Keratinocyte (primary cell): ENCODE results near the gene FAM180B. TPM values are rescaled to one million over a fixed set of nuclear protein-coding genes. Genes with fewer than 3 reads are reported as not detected.

Experiments used
- DNase-seq: peaks from one replicate; pipeline ENCODE4 v3.0.0-alpha.2; 2011; ENCODE audit warnings: low read depth, missing footprints, low spot score
- FAIRE-seq: peaks from 2 replicates; lab custom pipeline; 2011; peaks lifted over from hg19 to GRCh38; lab: Jason Lieb, UNC
- H2AFZ ChIP-seq: 2 replicates; pipeline ENCODE4 v1.6.0; 2012; ENCODE audit warnings: low read length, control low read depth, inconsistent platforms; ENCODE audit not compliant: control insufficient read depth
- H3K27ac ChIP-seq: 2 replicates; pipeline ENCODE4 v1.5.1; 2011; ENCODE audit warnings: low read length; ENCODE audit not compliant: control insufficient read depth, insufficient read depth
- H3K27me3 ChIP-seq: 3 replicates; pipeline ENCODE4 v1.6.0; 2011; ENCODE audit warnings: low read length; ENCODE audit not compliant: control insufficient read depth, insufficient read depth; ENCODE audit errors: extremely low read depth
- H3K36me3 ChIP-seq, 2 experiments: 2 replicates in 1 of 2; 3 replicates in 1 of 2; pipeline ENCODE4 v1.5.1; 2011; ENCODE audit warnings: low read length in 2 of 2, mild to moderate bottlenecking in 1 of 2; ENCODE audit not compliant: control insufficient read depth in 2 of 2, insufficient read depth in 2 of 2; ENCODE audit errors: extremely low read depth in 1 of 2
- H3K4me1 ChIP-seq: 3 replicates; pipeline ENCODE4 v1.5.1; 2011; ENCODE audit warnings: low read length; ENCODE audit not compliant: control insufficient read depth, insufficient read depth; ENCODE audit errors: extremely low read depth
- H3K4me2 ChIP-seq: 3 replicates; pipeline ENCODE4 v1.6.0; 2011; ENCODE audit warnings: low read depth, low read length; ENCODE audit not compliant: control insufficient read depth, insufficient read depth; ENCODE audit errors: extremely low read depth
- H3K4me3 ChIP-seq, 3 experiments: fragments of 200-600 bp in 1 of 3; sonication (generic) in 1 of 3; 2 replicates in 2 of 3; 3 replicates in 1 of 3; pipeline ENCODE4 v1.5.1; 2011 to 2016; ENCODE audit warnings: low read length in 3 of 3, mild to moderate bottlenecking in 3 of 3, control low read depth in 2 of 3, inconsistent platforms in 1 of 3, low read depth in 1 of 3, mixed read lengths in 1 of 3, mixed run types in 1 of 3, moderate library complexity in 1 of 3; ENCODE audit not compliant: control insufficient read depth in 2 of 3, insufficient read depth in 2 of 3; ENCODE audit errors: extremely low read depth in 1 of 3
- H3K79me2 ChIP-seq: 2 replicates; pipeline ENCODE4 v1.6.0; 2012; ENCODE audit warnings: low read length; ENCODE audit not compliant: control insufficient read depth, insufficient read depth
- H3K9ac ChIP-seq: 3 replicates; pipeline ENCODE4 v1.6.0; 2011; ENCODE audit warnings: low read length; ENCODE audit not compliant: control insufficient read depth, insufficient read depth; ENCODE audit errors: extremely low read depth
- H3K9me1 ChIP-seq: 3 replicates; pipeline ENCODE4 v1.6.0; 2011; ENCODE audit warnings: low read length; ENCODE audit not compliant: control insufficient read depth, insufficient read depth; ENCODE audit errors: extremely low read depth
- H3K9me3 ChIP-seq: 2 replicates; pipeline ENCODE4 v1.5.1; 2012; ENCODE audit warnings: low read depth, low read length; ENCODE audit not compliant: control insufficient read depth
- H4K20me1 ChIP-seq: 3 replicates; pipeline ENCODE4 v1.6.0; 2011; ENCODE audit warnings: low read length; ENCODE audit not compliant: control insufficient read depth, insufficient read depth; ENCODE audit errors: extremely low read depth
- EZH2 ChIP-seq: IDR thresholded peaks from one replicate; pipeline ENCODE4 v1.6.1; 2012; ENCODE audit warnings: inconsistent platforms, mild to moderate bottlenecking, low read length, moderate library complexity
- dilution Hi-C: fragments of 300-500 bp; cut with MboI; formaldehyde crosslinking; loops from one replicate; pipeline ENCODE4 v1.7.0; 2020; ENCODE audit warnings: low sequenced_read_pairs; ENCODE audit not compliant: extremely low pct_ligation_motif_present
- polyA plus RNA-seq, 5 experiments: library from polyadenylated mRNA; depleted of rRNA in 3 of 5; stranded (reverse) in 3 of 5; stranded (forward) in 1 of 5; unstranded in 1 of 5; fragments of >200 nt; gene quantifications; 1 replicate in 1 of 5; 2 replicates in 3 of 5; 3 replicates in 1 of 5; pipeline versions ENCODE4 v1.2.1 to v1.2.3, GENCODE V29; 2011 to 2012; ENCODE audit warnings: missing spikeins in 2 of 5, low read depth in 1 of 5, low replicate concordance in 1 of 5
- TF ChIP-seq, protein P1 (sequence below), 3 experiments: IDR thresholded peaks in 1 of 3; conservative IDR thresholded peaks in 1 of 3; optimal IDR thresholded peaks in 1 of 3; 2 replicates in 2 of 3; 3 replicates in 1 of 3; pipeline versions ENCODE3 to v1.5.1; 2011; ENCODE audit warnings: low read length in 3 of 3, mild to moderate bottlenecking in 3 of 3, moderate library complexity in 2 of 3, control low read depth in 1 of 3, inconsistent platforms in 1 of 3; ENCODE audit not compliant: insufficient read depth in 2 of 3; ENCODE audit errors: extremely low read depth in 1 of 3

The FAM180B gene
- polyA plus RNA-seq, 1 donor (not counting 4 experiments of a cell fraction or from before 2014, with no cell fraction given), result not detected

DNA sequence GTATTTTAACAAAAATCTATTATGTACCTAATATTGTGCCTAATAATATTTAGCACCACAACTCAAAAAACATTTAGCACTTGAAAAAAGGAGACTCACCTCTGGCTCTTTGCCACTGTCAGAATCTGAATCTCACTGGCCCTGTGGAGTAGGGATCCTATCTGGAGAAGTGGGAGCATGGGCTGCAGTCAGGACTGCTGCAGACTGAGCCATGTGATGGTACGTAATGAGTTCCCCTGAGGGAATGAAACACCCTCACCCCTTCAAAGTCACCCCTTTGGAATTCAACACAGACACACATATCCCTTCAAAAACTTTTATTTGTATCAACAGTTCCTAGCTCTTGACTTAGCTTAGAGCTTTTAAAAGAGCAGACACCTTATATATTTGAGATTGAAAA, 14.6 kb upstream of the FAM180B start:
- Histone ChIP-seq H2AFZ (no peak overlapping the region), H3K4me3 (no peak overlapping the region), H4K20me1 (peaks cover 9% of the 10 kb centered on the region), H3K9me1 (peaks cover 3% of the 10 kb centered on the region), H3K36me3 (peaks cover 7 to 30% of the 10 kb centered on the region in 2 experiments), H3K27me3 (no peaks in the 10 kb centered on the region), H3K79me2 (peaks cover 50% of the 10 kb centered on the region), H3K27ac (peak overlapping the region; percentile 63), H3K4me2 (peak overlapping the region; percentile 37), H3K4me1 (peaks cover 26% of the 10 kb centered on the region), H3K9me3 (no peaks in the 10 kb centered on the region), H3K9ac (no peak overlapping the region)
- DNase-seq (no peak), FAIRE-seq (no peak)
- no peak for TF ChIP-seq EZH2
- TF ChIP-seq, protein P1, sequence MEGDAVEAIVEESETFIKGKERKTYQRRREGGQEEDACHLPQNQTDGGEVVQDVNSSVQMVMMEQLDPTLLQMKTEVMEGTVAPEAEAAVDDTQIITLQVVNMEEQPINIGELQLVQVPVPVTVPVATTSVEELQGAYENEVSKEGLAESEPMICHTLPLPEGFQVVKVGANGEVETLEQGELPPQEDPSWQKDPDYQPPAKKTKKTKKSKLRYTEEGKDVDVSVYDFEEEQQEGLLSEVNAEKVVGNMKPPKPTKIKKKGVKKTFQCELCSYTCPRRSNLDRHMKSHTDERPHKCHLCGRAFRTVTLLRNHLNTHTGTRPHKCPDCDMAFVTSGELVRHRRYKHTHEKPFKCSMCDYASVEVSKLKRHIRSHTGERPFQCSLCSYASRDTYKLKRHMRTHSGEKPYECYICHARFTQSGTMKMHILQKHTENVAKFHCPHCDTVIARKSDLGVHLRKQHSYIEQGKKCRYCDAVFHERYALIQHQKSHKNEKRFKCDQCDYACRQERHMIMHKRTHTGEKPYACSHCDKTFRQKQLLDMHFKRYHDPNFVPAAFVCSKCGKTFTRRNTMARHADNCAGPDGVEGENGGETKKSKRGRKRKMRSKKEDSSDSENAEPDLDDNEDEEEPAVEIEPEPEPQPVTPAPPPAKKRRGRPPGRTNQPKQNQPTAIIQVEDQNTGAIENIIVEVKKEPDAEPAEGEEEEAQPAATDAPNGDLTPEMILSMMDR (optimal IDR thresholded peaks at IDR 0.05 in 1 of 3, IDR thresholded peaks at IDR 0.05 in 1 of 3, conservative IDR thresholded peaks at IDR 0.05 in 1 of 3; ENCODE audit: extremely low read depth in 1 of 3, insufficient read depth in 2 of 3, low read length in 3 of 3), result no peak
- dilution Hi-C loops, result no loop called here

DNA sequence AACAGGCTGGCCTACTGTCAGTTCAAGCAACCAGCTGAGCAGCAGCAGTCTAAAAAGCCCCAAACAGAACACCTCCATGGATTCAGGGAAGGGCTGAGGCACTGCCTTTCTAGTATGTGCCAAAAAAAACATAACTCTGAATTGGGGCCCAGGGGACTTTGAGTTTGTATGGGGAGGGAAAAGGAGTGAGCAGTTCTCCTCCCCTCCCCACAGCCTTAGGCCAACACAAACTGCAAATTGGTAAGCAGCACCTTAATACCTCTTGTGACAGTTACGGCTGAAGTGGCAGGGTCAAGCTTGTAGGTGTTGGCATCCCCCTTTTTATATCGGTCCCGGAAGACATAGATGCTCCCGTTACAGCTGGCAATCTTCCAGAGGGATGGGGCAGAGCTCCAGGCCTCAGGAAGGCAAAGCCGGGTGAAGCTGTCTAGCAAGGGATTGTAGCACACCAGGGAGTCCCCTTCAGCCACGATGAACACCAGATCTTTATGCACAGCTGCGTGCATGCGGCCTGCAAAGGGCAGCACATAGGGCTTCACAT, 13.7 kb upstream of the FAM180B start:
- peaks cover 35% of the 10 kb centered on the region for H3K4me1 ChIP-seq
- H4K20me1 ChIP-seq, result peaks cover 9% of the 10 kb centered on the region
- peak overlapping the region; percentile 63 for H3K27ac ChIP-seq
- H3K4me2 ChIP-seq, result peak overlapping the region; percentile 37
- peaks cover 46% of the 10 kb centered on the region for H3K79me2 ChIP-seq
- dilution Hi-C loops, result no loop called here
- FAIRE-seq (no peak), DNase-seq (no peak)
- TF ChIP-seq, protein P1 (optimal IDR thresholded peaks at IDR 0.05 in 1 of 3, IDR thresholded peaks at IDR 0.05 in 1 of 3, conservative IDR thresholded peaks at IDR 0.05 in 1 of 3; ENCODE audit: extremely low read depth in 1 of 3, insufficient read depth in 2 of 3, low read length in 3 of 3), result no peak
- TF ChIP-seq EZH2, result no peak
- H3K9ac ChIP-seq, result peak overlapping the region; percentile 35
- H3K4me3 ChIP-seq, result peak overlapping the region in 1 of 3 experiments; percentile 11
- no peaks in the 10 kb centered on the region for H3K9me3 ChIP-seq
- no peak overlapping the region for H2AFZ ChIP-seq
- H3K9me1 ChIP-seq, result peaks cover 3% of the 10 kb centered on the region
- H3K36me3 ChIP-seq, result peaks cover 7 to 30% of the 10 kb centered on the region in 2 experiments
- no peaks in the 10 kb centered on the region for H3K27me3 ChIP-seq
